CD4-positive, alpha-beta T cell treated with Interferon alpha-2 for 1 hour (primary cell): ENCODE measurements around the gene MEIS2.
A peak's percentile ranks its signal among the peaks of the same experiment; 100 is the strongest.

Experiments used
- DNase-seq, 2 donors: peaks; one replicate each; pipeline ENCODE4 v3.0.0-alpha.2; 2020 to 2022

The MEIS2 gene

DNA sequence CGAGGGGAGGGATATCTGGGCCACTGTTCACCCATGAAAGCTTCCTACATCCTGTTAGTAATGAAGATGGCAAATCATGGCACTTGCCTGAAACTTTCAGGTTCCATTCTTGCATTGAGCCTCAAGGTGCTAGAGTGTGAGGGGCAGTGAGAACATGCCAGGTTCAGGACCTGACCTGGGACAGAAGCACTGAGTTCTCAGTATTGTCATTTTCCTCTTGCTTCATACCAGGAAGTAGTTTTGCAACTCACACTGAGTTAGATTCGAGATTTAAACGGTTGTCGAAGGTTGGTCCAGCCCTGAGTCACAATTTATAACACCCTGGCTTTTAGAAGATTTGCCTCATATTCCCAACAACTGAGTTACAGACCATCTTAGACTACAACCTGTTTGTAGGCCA, 11.8 kb upstream of the MEIS2 start:
- DNase-seq = no peak

DNA sequence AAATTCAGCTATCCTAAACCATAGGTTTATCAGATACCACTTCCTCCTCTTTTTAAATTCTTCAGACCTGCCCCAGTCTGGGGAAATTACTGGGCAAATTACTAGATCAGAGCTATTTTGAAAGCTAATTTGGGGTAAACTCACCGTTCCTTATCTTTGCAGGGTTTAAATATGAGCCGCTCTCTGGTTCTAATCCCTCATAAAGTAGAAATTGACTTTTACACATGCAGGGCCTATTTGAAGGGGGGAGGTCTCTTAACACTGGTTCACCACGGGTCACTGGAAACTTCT, 11.0 kb upstream of the MEIS2 start:
- DNase-seq = no peak

DNA sequence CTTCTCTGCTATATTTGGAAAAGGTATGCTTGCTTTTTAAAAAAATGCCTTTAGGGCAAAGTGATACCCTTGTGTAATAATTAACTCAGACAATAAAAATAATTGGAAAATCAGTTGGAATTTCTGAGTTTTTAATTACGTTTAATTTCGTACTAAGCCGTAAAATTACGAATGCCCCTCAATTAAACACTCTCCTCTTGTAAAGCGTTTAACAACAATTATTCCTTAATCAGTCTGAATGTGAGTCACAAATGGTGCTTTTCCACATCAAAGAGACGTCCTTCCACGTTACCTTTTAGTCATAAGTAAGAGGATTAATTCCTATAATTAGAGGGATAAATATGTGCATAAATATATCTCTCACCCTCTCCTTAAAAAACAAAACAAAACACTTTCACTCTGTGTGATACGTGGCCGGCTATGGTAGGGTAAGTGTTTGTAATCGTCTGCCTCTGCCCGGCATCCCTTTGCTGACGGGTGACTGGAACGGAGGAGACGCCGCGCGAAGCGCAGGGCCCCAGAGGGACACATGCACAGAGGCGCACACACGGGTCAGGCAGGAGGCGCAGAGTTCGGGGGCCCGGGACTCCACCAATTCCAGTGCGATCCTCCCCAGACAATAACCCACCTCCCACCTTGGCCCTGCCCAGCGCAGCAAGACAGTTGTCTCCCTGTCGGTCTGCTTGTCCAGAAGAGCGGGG, 9.7 kb upstream of the MEIS2 start:
- no peak for DNase-seq

DNA sequence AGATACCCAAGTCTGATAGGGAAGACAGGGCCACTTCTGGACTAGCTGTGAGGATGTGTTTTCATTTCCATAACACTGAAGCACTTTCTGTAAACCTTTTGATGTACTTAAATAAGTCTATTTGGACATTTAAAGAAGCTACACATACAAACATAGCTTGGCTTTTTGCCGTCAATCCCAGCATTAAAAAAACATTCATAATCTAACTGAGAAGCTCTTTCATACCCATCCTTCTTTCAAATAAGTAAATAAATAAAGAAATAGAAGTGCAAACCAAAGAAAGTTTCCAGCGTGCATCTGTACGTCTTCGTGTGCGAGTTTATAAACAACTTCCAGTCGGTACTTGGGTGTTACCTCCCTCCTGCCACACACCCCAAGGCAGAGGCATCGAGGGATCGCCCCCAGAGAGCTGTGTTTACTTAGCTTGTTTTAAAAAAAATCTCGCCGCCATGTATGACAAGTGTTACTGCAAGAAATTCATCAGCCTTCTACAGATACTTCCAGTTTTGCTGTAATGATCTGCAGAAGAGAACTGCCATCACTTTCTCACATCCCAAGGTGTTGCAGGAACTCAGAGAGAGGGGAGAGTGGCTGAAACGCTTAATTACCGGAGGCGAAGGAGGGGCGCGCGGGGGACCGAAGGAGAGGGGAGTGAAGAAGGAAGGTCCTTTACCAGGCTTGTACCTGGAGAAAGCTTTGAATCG, 9.0 kb upstream of the MEIS2 start:
- no peak for DNase-seq

GRCh38 chr15:37108381-37109167, 8.2 kb upstream of the MEIS2 start:
- DNase-seq = no peak

DNA sequence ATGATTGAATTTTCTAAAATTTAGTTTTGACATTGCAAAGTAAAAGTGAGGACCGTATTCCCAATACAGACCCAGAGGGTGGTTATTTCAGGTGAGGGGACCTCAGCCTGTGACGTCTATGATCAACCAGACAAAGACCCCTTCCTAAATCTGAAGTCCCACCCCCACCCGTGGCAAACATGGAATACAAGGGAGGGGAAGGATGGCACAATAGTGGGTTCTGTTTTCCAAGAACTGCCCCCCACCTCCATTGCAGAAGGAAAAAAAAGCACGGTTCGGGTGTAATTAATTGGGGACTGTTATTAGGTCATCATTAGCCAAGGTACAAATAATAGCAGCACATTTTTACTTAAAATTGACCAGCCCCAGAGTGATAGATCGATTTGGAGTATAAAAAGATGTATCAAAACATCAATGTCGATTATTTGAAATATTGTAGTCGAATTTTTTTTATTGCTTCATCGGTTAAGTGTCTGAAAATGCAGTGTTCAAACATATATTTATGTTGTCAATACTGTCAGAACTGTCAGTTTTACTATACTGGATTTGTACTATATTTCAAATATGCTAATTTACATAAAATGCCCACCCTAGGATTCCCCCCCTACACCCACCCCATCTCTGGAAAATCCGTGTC, 7.5 kb upstream of the MEIS2 start:
- no peak for DNase-seq

DNA sequence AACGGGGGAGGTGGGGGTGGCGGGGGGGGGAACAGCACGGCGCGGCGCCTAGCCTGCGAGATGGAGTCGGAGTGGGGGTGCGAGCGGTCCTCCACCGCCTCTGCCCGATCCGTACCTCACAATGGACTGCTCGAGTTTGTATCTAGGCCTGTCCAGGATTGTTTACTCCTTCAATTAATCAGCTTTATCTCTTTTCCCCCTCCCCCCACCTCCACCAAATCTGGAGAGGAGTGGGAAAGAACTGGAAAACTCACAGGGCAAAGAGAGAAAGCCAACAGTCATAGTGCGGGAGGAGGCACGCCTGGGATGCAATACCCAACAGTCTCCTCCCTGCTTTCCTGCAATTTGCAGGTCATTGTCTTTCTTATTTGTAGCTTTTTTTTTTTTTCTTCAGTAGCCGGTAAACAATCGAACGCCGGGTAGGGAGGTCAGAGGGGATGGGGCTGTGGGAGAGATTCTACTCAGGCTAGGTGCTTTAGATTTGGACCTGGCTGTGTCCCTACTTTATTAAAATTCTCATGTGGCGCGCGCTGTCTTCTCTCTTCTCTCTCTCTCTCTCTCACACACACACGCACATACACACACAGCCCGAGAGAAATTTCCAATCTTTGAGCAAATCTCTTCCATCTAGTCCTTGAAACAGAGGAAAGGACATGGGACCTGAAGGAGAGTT, 6.9 kb upstream of the MEIS2 start:
- DNase-seq = no peak

- no peak for DNase-seq
These were observed 6.2 kb upstream of the MEIS2 start for GRCh38 chr15:37106490-37107001.

- no peak for DNase-seq
These were observed 5.5 kb upstream of the MEIS2 start for GRCh38 chr15:37105889-37106288.

GRCh38 chr15:37105029-37105428, 4.7 kb upstream of the MEIS2 start:
- DNase-seq = no peak

- DNase-seq = no peak
These were observed 4.2 kb upstream of the MEIS2 start for GRCh38 chr15:37104424-37104981.

- DNase-seq = no peak
These were observed 3.4 kb upstream of the MEIS2 start for GRCh38 chr15:37103475-37104423.

DNA sequence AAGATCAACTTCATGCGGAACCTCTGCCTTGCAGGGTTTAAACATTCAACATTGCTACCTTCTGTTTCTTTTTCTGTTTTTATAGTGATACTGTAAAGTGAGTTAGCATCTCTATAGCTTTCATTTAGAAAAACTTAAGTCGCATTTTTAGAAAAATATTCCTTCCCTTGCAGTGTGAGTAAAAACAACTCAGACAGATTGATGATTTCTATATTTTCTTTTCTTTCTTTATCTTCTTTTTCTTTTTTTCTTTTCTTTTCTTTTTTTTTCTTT, 2.8 kb upstream of the MEIS2 start:
- DNase-seq = no peak

GRCh38 chr15:37102305-37103162, 2.2 kb upstream of the MEIS2 start:
- DNase-seq = no peak

GRCh38 chr15:37101980-37102304, 1.6 kb upstream of the MEIS2 start:
- DNase-seq = no peak

GRCh38 chr15:37100966-37101215, 542 bp upstream of the MEIS2 start:
- peak in 1 of 2 donors; percentile 17 for DNase-seq

- no peak for DNase-seq
These were observed 835 bp downstream of the MEIS2 start for GRCh38 chr15:37099319-37100108.

- DNase-seq = peak in 1 of 2 donors; percentile 14
These were observed 1.7 kb downstream of the MEIS2 start for GRCh38 chr15:37098468-37099318.
